GM19035 (cell line): ENCODE data around the gene GPR137C.

Experiments
- ATAC-seq: cut with Tn5 transposase; IDR thresholded peaks from one replicate; pipeline ENCODE4 v1.9.1; 2021; ENCODE audit not compliant: unreplicated experiment

The GPR137C gene

DNA sequence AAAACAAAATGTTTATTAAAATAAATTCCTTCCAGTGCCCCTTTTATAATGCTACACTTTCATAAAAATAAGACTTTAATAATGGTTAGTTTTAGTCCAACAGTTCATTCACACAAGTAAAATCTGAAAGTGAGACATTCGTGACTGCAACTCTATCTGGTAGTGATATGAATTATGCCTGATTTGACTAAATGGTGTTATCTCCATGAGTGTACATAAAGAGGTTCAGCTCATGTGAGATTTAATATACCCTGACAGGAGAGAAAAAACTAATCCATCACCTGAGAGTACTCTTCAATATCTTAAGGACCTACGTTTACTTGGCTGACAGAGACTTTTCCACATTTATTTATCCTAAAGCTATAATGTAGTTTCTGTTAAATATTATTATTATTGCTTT, 108.7 kb downstream of the GPR137C start:
- ATAC-seq: no peak

DNA sequence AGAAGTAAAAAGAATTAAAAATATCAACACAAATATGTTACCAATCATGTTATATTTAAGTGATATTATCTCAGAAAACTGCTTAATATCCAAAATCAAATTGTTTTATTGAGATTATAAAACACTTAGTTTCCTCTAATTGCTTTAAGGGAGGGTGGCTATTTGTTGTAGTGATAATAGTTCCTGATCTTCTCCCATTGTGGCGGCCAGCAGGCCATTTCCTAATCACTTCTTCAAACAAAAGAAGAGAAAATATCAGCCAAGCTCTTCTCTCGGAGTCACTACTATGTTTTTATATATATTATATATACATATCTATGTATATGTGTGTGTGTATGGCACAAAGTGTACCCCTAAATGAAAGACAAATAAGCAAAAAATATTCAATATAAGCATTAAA, 111.2 kb downstream of the GPR137C start:
- no peak for ATAC-seq

GRCh38 chr14:52678591-52678990, 126.0 kb downstream of the GPR137C start:
- ATAC-seq: no peak

DNA sequence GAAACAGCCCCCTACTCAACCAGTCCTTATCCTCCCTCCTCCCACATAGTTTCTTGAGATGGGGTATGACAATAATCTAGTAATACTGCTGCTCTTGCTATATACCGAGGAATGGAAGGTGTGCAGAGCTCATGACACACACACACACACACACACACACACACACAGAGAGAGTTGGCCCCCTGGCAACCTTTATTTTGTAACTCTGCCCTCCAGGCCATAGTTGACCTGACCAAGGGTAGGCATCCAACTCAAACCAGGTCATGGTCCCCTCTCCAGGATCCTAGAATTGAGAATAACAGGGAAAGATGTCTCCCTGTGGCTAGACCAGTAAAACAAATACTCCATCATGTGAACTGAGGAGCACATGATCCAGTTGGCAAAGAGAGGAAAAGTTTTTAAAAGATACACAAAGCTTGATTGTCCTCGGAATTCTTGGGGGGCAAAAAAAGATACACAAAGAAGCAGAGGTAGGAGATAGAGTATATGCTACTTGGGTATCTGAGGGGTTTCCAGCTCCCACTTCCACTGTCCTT, 131.4 kb downstream of the GPR137C start:
- no peak for ATAC-seq

DNA sequence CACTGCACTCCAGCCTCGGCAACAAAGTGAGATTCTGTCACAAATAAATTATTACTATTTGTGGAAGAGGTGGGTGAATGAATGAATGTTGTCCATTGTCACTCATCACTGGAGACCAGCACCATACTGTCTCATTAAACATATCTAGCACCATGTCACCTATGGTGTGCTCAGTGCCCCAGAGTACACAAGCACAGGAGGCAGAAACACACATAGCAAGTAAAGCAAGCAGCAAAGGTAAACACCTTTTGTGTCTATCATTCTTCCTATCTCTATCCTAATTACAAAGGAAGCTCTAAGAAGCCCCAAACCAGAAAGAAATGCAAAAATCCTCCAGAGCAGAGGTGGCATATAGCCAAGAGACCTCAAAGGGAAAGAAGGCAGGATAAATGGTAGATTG, 133.5 kb downstream of the GPR137C start:
- no peak for ATAC-seq
